Activated T-helper 17 cell treated with anti-CD3 and anti-CD28 coated beads, Interleukin-2, amount 50 U/mL, for 72 hours (primary cell): Measurements from ENCODE around the gene ZBED1. TPM values are rescaled to one million over a fixed set of nuclear protein-coding genes. Genes with fewer than 3 reads are reported as not detected.
"Not testable (repeated sequence)": the region's sequence is repeated elsewhere in the genome, so short reads cannot be mapped to it uniquely, and the experiment has no call there.

Experiments used
- ATAC-seq: fragments of 150-1000 bp; cut with Tn5 transposase; replicated peaks from 2 replicates; pipeline ENCODE4 v1.10.0; 2021; ENCODE audit warnings: mild to moderate bottlenecking, moderate library complexity
- H3K27ac Mint-ChIP-seq: one replicate; pipeline ENCODE4 v1.8.0; 2022; ENCODE audit warnings: mixed read lengths
- H3K27me3 Mint-ChIP-seq: one replicate; pipeline ENCODE4 v1.8.0; 2022; ENCODE audit warnings: mixed read lengths
- H3K36me3 Mint-ChIP-seq: one replicate; pipeline ENCODE4 v1.8.0; 2022; ENCODE audit warnings: low read depth, mild to moderate bottlenecking, mixed read lengths
- H3K4me1 Mint-ChIP-seq: one replicate; pipeline ENCODE4 v1.8.0; 2022; ENCODE audit warnings: mixed read lengths
- H3K4me3 Mint-ChIP-seq: one replicate; pipeline ENCODE4 v1.8.0; 2022; ENCODE audit warnings: mild to moderate bottlenecking, mixed read lengths
- H3K9me3 Mint-ChIP-seq: one replicate; pipeline ENCODE4 v1.8.0; 2022; ENCODE audit warnings: mixed read lengths
- total RNA-seq, 2 donors: library from RNA; stranded (reverse); gene quantifications; one replicate each; pipeline ENCODE4 v1.2.3, GENCODE V29; 2022

The ZBED1 gene
- total RNA-seq, 2 donors from 2014 or later, result 27.4 to 37.6 TPM

- H3K27ac Mint-ChIP-seq, H3K27me3 Mint-ChIP-seq, H3K9me3 Mint-ChIP-seq, ATAC-seq, H3K4me3 Mint-ChIP-seq, H3K4me1 Mint-ChIP-seq: not testable (repeated sequence)
- peaks cover 19% of the 10 kb centered on the region for H3K36me3 Mint-ChIP-seq
Observed at GRCh38 chrX:2481597-2481996, 19.2 kb downstream of the ZBED1 start.

GRCh38 chrX:2479982-2480381 is 20.8 kb downstream of the ZBED1 start:
- Mint-ChIP-seq H3K4me1 (peaks cover 12% of the 10 kb centered on the region), H3K36me3 (peaks cover 19% of the 10 kb centered on the region)
- H3K27ac Mint-ChIP-seq, ATAC-seq, H3K9me3 Mint-ChIP-seq, H3K27me3 Mint-ChIP-seq, H3K4me3 Mint-ChIP-seq: not testable (repeated sequence)

- Mint-ChIP-seq H3K4me1 (peaks cover 12% of the 10 kb centered on the region), H3K36me3 (peaks cover 16% of the 10 kb centered on the region), H3K4me3 (no peak overlapping the region), H3K9me3 (peaks cover 5% of the 10 kb centered on the region), H3K27me3 (no peaks in the 10 kb centered on the region), H3K27ac (no peak overlapping the region)
- ATAC-seq, result no peak
Observed at GRCh38 chrX:2479420-2479780, 21.4 kb downstream of the ZBED1 start.

- ATAC-seq, result no peak
- H3K27ac Mint-ChIP-seq, result no peak overlapping the region
- peaks cover 12% of the 10 kb centered on the region for H3K4me1 Mint-ChIP-seq
- H3K9me3 Mint-ChIP-seq, result peaks cover 5% of the 10 kb centered on the region
- H3K36me3 Mint-ChIP-seq, result peaks cover 11% of the 10 kb centered on the region
- H3K4me3 Mint-ChIP-seq, result no peak overlapping the region
- H3K27me3 Mint-ChIP-seq, result no peaks in the 10 kb centered on the region
Observed at GRCh38 chrX:2478546-2479419, 22.0 kb downstream of the ZBED1 start.

- H3K4me1 Mint-ChIP-seq, result peaks cover 12% of the 10 kb centered on the region
- not testable (repeated sequence) for H3K4me3 Mint-ChIP-seq, H3K36me3 Mint-ChIP-seq, H3K27ac Mint-ChIP-seq, H3K9me3 Mint-ChIP-seq, H3K27me3 Mint-ChIP-seq, ATAC-seq
Observed at GRCh38 chrX:2477313-2477712, 23.5 kb downstream of the ZBED1 start.

GRCh38 chrX:2474963-2475726 is 25.6 kb downstream of the ZBED1 start:
- ATAC-seq, result no peak
- Mint-ChIP-seq H3K4me1 (peaks cover 12% of the 10 kb centered on the region), H3K27me3 (no peaks in the 10 kb centered on the region), H3K9me3 (peaks cover 5% of the 10 kb centered on the region), H3K27ac (no peak overlapping the region), H3K4me3 (no peak overlapping the region), H3K36me3 (peaks cover 6% of the 10 kb centered on the region)

GRCh38 chrX:2474280-2474962 is 26.4 kb downstream of the ZBED1 start:
- H3K4me3 Mint-ChIP-seq, result no peak overlapping the region
- ATAC-seq, result no peak
- no peak overlapping the region for H3K27ac Mint-ChIP-seq
- peaks cover 12% of the 10 kb centered on the region for H3K4me1 Mint-ChIP-seq
- no peaks in the 10 kb centered on the region for H3K27me3 Mint-ChIP-seq
- no peaks in the 10 kb centered on the region for H3K36me3 Mint-ChIP-seq
- peaks cover 5% of the 10 kb centered on the region for H3K9me3 Mint-ChIP-seq

GRCh38 chrX:2473064-2473463 is 27.7 kb downstream of the ZBED1 start:
- H3K4me1 Mint-ChIP-seq, result peaks cover 11% of the 10 kb centered on the region
- H3K27me3 Mint-ChIP-seq, H3K4me3 Mint-ChIP-seq, H3K9me3 Mint-ChIP-seq, H3K36me3 Mint-ChIP-seq, H3K27ac Mint-ChIP-seq, ATAC-seq: not testable (repeated sequence)

GRCh38 chrX:2471641-2472040 is 29.1 kb downstream of the ZBED1 start:
- Mint-ChIP-seq H3K27ac (no peak overlapping the region), H3K36me3 (no peaks in the 10 kb centered on the region), H3K27me3 (no peaks in the 10 kb centered on the region), H3K9me3 (peaks cover 5% of the 10 kb centered on the region), H3K4me1 (peaks cover 7% of the 10 kb centered on the region), H3K4me3 (no peak overlapping the region)
- ATAC-seq, result no peak

GRCh38 chrX:2471126-2471525 is 29.6 kb downstream of the ZBED1 start:
- not testable (repeated sequence) for H3K36me3 Mint-ChIP-seq, ATAC-seq, H3K4me3 Mint-ChIP-seq, H3K9me3 Mint-ChIP-seq, H3K27ac Mint-ChIP-seq, H3K27me3 Mint-ChIP-seq, H3K4me1 Mint-ChIP-seq

- not testable (repeated sequence) for H3K4me1 Mint-ChIP-seq, ATAC-seq, H3K27me3 Mint-ChIP-seq, H3K9me3 Mint-ChIP-seq, H3K27ac Mint-ChIP-seq, H3K4me3 Mint-ChIP-seq, H3K36me3 Mint-ChIP-seq
Observed at GRCh38 chrX:2469852-2470251, 30.9 kb downstream of the ZBED1 start.

GRCh38 chrX:2469196-2469685 is 31.5 kb downstream of the ZBED1 start:
- H3K36me3 Mint-ChIP-seq, result no peaks in the 10 kb centered on the region
- H3K9me3 Mint-ChIP-seq, result no peaks in the 10 kb centered on the region
- H3K27ac Mint-ChIP-seq, result no peak overlapping the region
- H3K4me1 Mint-ChIP-seq, result no peaks in the 10 kb centered on the region
- H3K27me3 Mint-ChIP-seq, result no peaks in the 10 kb centered on the region
- no peak overlapping the region for H3K4me3 Mint-ChIP-seq
- ATAC-seq, result no peak

GRCh38 chrX:2468261-2469195 is 32.2 kb downstream of the ZBED1 start:
- no peak for ATAC-seq
- no peak overlapping the region for H3K27ac Mint-ChIP-seq
- no peaks in the 10 kb centered on the region for H3K4me1 Mint-ChIP-seq
- H3K36me3 Mint-ChIP-seq, result no peaks in the 10 kb centered on the region
- H3K9me3 Mint-ChIP-seq, result no peaks in the 10 kb centered on the region
- H3K4me3 Mint-ChIP-seq, result no peak overlapping the region
- H3K27me3 Mint-ChIP-seq, result no peaks in the 10 kb centered on the region
